ENCODE results near the gene TASL. TPM values are rescaled to one million over a fixed set of nuclear protein-coding genes. Genes with fewer than 3 reads are reported as not detected.

Gene TASL
- total and polyA plus RNA-seq, 2 of the 8 experiments (the other 6 are each of a cell fraction or from before 2014, with no cell fraction given), result not detected

GRCh38 chrX:30530606-30531005, 47.0 kb downstream of the TASL start:
- Histone ChIP-seq H4K20me1 (replicated peaks in 1 of 2; ENCODE audit: control insufficient read depth in 1 of 2, insufficient read depth in 2 of 2, low read length in 2 of 2) (no peaks in the 10 kb centered on the region), H3K79me1 (ENCODE audit: low read depth, low read length) (no peaks in the 10 kb centered on the region), H3K4me1 (replicated peaks in 1 of 4; ENCODE audit: control insufficient read depth in 3 of 4, insufficient read depth in 4 of 4, low read length in 3 of 4) (no peaks in the 10 kb centered on the region), H4K8ac (ENCODE audit: extremely low read depth, insufficient read depth, low read length) (no peak overlapping the region), H2BK5ac (ENCODE audit: low read depth, low read length) (no peak overlapping the region), H2BK20ac (ENCODE audit: low read length) (no peak overlapping the region), H3K4me3 (ENCODE audit: extremely low read depth in 1 of 4, insufficient read depth in 2 of 4, low read depth in 3 of 4, low read length in 4 of 4) (no peak overlapping the region), H2BK15ac (ENCODE audit: low read length) (no peak overlapping the region), H3K23ac (ENCODE audit: insufficient read length) (no peak overlapping the region), H3K9me3 (ENCODE audit: insufficient read depth in 2 of 2, low read depth in 1 of 2, low read length in 1 of 2) (no peaks in the 10 kb centered on the region), H3K27ac (ENCODE audit: low read depth, low read length) (no peak overlapping the region), H3K36me3 (ENCODE audit: control insufficient read depth in 2 of 4, insufficient read depth in 4 of 4, low read length in 3 of 4) (no peaks in the 10 kb centered on the region), H3K23me2 (ENCODE audit: low read depth, low read length) (no peaks in the 10 kb centered on the region), H3K56ac (replicated peaks; ENCODE audit: insufficient read length, low read depth, low read length) (no peak overlapping the region), H3K4me2 (ENCODE audit: insufficient read depth in 1 of 2, low read depth in 2 of 2, low read length in 2 of 2) (no peak overlapping the region), H4K5ac (ENCODE audit: insufficient read length, low read depth, low read length) (no peak overlapping the region), H3K18ac (ENCODE audit: extremely low read depth, low read length) (no peak overlapping the region), H3K79me2 (ENCODE audit: control insufficient read depth in 1 of 2, insufficient read depth in 2 of 2, low read length in 2 of 2) (no peaks in the 10 kb centered on the region), H2BK12ac (ENCODE audit: low read depth, low read length) (no peak overlapping the region), H3K14ac (ENCODE audit: insufficient read length) (no peak overlapping the region), H3K9ac (replicated peaks in 1 of 4; ENCODE audit: extremely low read depth in 1 of 4, low read depth in 3 of 4, low read length in 3 of 4) (no peak overlapping the region), H2AFZ (ENCODE audit: low read length) (no peak overlapping the region), H4K91ac (replicated peaks; ENCODE audit: insufficient read length, low read length) (no peak overlapping the region), H3K27me3 (replicated peaks in 1 of 4; ENCODE audit: control insufficient read depth in 3 of 4, extremely low read depth in 1 of 4, insufficient read depth in 3 of 4, low read length in 3 of 4) (no peaks in the 10 kb centered on the region), H3K4ac (replicated peaks; ENCODE audit: insufficient read length, low read depth, low read length) (no peak overlapping the region), H2BK120ac (replicated peaks; ENCODE audit: low read depth, low read length) (no peak overlapping the region), H2AK5ac (ENCODE audit: low read depth, low read length) (no peak overlapping the region)
- WGBS, 2 experiments (ENCODE audit: extremely low coverage in 1 of 2, insufficient coverage in 1 of 2, insufficient read length in 1 of 2, insufficient replicate concordance in 2 of 2, low coverage in 1 of 2, low lambda C conversion rate in 2 of 2, missing lambda C conversion rate in 1 of 2), result 79% methylated on average over 3 of the region's 3 CpGs; no CpG with 5 or more reads in 1 of the 2 experiments
- CTCF ChIA-PET (ENCODE audit: partially characterized antibody), result no interaction called here
- FAIRE-seq (no peak), DNase-seq (ENCODE audit: low read depth in 1 of 2, low spot score in 2 of 2) (no peak)
- POLR2A ChIA-PET (ENCODE audit: partially characterized antibody), result no interaction called here
- TF ChIP-seq RAD21 (IDR thresholded peaks at IDR 0.05 in 1 of 2, conservative IDR thresholded peaks at IDR 0.05 in 1 of 2; ENCODE audit: low read depth in 2 of 2, low read length in 2 of 2) (no peak), EZH2 (IDR thresholded peaks at IDR 0.05; ENCODE audit: low read depth, low read length, severe bottlenecking) (no peak), BACH1 (IDR thresholded peaks at IDR 0.05; ENCODE audit: low read length) (no peak), HDAC2 (IDR thresholded peaks at IDR 0.05; ENCODE audit: borderline replicate concordance in 1 of 2, low read depth in 2 of 2, low read length in 2 of 2) (no peak), TBP (IDR thresholded peaks at IDR 0.05; ENCODE audit: low read depth, low read length) (no peak), YY1 (IDR thresholded peaks at IDR 0.05; ENCODE audit: low read depth, low read length) (no peak), TCF12 (IDR thresholded peaks at IDR 0.05; ENCODE audit: low read depth, low read length) (no peak), KDM1A (IDR thresholded peaks at IDR 0.05; ENCODE audit: borderline replicate concordance, low read length) (no peak), SUZ12 (IDR thresholded peaks at IDR 0.05; ENCODE audit: low read length) (no peak), ZNF274 (IDR thresholded peaks at IDR 0.05; ENCODE audit: borderline replicate concordance, extremely low read depth, low read length) (no peak), EP300 (IDR thresholded peaks at IDR 0.05; ENCODE audit: borderline replicate concordance in 1 of 2, low read depth in 2 of 2, low read length in 2 of 2) (no peak), SP4 (IDR thresholded peaks at IDR 0.05; ENCODE audit: low read length) (no peak), RNF2 (IDR thresholded peaks at IDR 0.05; ENCODE audit: borderline replicate concordance, low read depth, low read length, missing control alignments, poor library complexity, severe bottlenecking) (no peak), MAFK (IDR thresholded peaks at IDR 0.05; ENCODE audit: low read depth, low read length) (no peak)
